Stimulated activated CD8-positive, alpha-beta memory T cell treated with anti-CD3 and anti-CD28 coated beads, Interleukin-12 subunit alpha, Interleukin-12 subunit beta, amount 100 ng/mL, for 1 hour (primary cell): ENCODE measurements around the gene ZNF611.
"Not testable (repeated sequence)": the region's sequence is repeated elsewhere in the genome, so short reads cannot be mapped to it uniquely, and the experiment has no call there.

ENCODE experiments used
- DNase-seq: peaks from one replicate; pipeline ENCODE4 v3.0.0-alpha.2; 2020; ENCODE audit warnings: low read depth

Gene ZNF611

DNA sequence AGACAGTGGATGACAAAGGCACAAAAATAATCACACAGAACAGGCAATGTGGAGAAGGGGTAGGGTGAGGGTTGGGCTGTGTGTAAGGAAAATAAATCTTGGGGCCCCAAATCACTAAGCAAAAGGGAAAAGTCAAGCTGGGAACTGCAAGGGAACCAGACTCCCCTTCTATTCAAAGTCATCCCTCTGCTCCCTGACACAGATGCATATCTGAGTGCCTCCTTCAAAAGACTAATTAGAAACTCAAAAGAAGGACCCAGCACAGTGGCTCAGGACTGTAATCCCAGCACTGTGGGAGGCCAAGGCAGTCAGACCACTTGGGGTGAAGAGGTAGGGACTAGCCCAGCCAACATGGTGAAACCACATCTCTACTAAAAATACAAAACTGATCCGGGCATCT lies 18.3 kb downstream of the ZNF611 start:
- DNase-seq, result no peak

- peak; percentile 15 for DNase-seq
Observed at GRCh38 chr19:52715902-52716301, 18.9 kb downstream of the ZNF611 start.

DNA sequence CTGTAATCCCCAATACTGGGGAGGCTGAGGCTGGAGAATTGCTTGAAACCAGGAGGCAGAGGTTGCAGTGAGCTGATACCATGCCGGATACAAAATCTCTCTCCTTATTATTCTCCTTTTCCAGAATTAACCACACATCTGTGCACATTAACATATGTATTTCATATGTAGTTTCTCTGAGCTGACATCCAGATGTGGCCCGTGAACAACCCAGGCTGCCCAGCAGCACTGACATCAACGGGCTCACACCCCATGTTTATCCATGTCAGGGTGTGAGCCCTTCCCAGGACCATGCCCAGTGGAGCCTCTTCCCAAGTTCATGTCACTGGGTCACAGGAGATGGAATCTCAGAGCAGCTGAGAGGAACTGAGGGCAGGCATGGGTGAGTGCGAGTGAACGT lies 19.5 kb downstream of the ZNF611 start:
- not testable (repeated sequence) for DNase-seq

- DNase-seq, result not testable (repeated sequence)
Observed at GRCh38 chr19:52713051-52713450, 21.8 kb downstream of the ZNF611 start.

GRCh38 chr19:52711661-52712060 lies 23.2 kb downstream of the ZNF611 start:
- DNase-seq, result not testable (repeated sequence)

- DNase-seq, result no peak
Observed at GRCh38 chr19:52710538-52710937, 24.3 kb downstream of the ZNF611 start.

DNA sequence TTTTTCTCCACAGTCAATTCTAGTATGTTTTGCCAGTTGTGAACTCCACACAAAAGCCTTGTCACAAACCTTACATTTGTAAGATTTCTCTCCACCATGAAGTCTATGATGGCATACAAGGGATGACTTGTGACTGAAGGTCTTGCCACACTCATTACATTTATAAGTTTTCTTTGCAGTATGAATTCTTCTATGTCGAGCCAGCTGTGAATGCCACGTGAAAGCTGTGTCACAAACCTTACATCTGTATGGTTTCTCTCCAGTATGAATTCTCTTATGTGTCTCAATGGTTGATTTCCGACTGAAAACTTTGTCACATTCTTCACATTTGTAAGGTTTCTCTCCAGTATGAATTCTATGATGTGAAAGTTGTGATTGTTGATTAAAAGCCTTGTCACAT lies 29.2 kb downstream of the ZNF611 start:
- not testable (repeated sequence) for DNase-seq

- DNase-seq, result no peak
Observed at GRCh38 chr19:52703917-52704316, 30.9 kb downstream of the ZNF611 start.

GRCh38 chr19:52700673-52701072 lies 34.2 kb downstream of the ZNF611 start:
- DNase-seq, result no peak

DNA sequence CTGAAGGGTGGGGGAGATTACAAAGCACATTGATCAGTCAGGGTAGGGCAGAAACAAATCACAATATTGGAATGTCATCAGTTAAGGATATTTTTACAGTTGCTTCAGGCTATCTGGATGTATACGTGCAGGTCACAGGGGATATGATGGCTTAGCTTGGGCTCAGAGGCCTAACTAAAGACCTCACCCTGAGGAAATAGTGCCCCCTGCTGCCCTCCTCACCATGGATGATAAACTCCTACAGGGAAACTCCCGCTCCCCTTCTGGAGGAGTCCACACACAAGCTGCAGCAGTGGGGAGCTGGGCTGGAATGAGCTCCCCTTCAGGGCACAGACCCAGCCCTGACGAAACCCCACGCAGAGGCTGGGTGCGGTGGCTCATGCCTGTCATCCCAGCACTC lies 35.3 kb downstream of the ZNF611 start:
- DNase-seq, result not testable (repeated sequence)

DNA sequence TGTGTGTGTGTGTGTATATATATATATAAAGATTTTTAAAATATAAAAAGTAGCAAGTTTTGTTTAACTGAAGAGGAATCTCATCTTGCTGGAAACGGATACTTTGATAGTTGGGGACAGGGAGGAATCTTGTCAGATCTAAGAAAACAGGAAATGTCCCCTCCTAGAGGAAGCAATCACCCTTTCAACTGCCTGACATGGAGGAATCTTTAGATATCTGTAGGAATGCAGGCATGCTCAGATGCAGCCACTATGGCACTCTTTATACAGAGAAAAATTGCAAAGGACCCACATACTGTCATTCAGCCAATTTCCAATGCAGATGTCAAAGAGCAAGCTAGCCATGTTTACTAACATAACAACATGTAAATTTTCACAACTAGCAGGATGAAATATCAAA lies 38.8 kb downstream of the ZNF611 start:
- no peak for DNase-seq

GRCh38 chr19:52694921-52695320 lies 39.9 kb downstream of the ZNF611 start:
- no peak for DNase-seq

- not testable (repeated sequence) for DNase-seq
Observed at GRCh38 chr19:52694281-52694680, 40.6 kb downstream of the ZNF611 start.

DNA sequence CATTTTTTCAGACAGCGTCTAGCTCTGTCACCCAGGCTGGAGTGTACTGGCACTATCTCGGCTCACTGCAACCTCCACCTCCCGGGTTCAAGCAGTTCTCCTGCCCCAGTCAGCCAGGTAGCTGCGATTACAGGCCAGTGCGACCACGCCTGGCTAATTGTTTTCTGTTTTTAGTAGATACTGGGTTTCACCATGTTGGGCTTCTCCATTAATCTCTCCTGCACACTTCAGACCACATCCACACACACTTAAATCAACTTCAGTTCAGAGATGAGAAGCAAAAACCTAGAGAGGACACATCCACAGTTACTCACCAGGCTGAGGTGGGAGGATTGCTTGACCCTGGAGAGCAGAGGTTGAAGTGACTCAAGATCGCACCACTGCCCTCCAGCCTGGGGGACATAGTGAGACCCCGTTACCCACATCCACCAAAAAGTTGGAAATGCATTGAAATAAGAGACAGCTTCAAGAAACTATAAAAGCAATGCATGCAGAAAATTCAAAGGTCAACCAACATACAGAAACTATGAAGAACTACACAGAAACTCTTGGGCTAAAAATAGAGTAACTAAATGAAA lies 42.3 kb downstream of the ZNF611 start:
- no peak for DNase-seq

DNA sequence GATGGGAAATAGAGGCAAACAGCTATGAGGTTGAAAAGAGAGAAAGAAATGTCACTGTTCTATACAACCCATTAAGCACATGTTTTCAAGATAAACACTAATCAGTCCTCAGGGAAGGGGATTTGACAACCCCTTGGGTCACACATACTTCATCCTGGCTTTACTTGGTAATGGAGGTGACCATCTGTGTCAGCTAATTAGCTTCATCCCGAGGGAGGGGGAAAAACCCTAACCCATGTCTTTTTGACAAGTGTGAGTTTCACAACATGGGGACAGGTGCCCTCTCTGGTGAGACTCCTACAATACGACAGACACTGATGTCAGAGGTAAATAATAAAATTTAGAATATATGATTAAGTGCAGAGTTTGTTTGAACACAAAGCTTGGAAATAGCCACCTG lies 43.1 kb downstream of the ZNF611 start:
- no peak for DNase-seq

- no peak for DNase-seq
Observed at GRCh38 chr19:52691215-52691610, 43.6 kb downstream of the ZNF611 start.

GRCh38 chr19:52690369-52691214 lies 44.3 kb downstream of the ZNF611 start:
- peak; percentile 86 for DNase-seq

- peak; percentile 7 for DNase-seq
Observed at GRCh38 chr19:52689843-52690368, 44.9 kb downstream of the ZNF611 start.

GRCh38 chr19:52688925-52689796 lies 45.7 kb downstream of the ZNF611 start:
- DNase-seq, result not testable (repeated sequence)

DNA sequence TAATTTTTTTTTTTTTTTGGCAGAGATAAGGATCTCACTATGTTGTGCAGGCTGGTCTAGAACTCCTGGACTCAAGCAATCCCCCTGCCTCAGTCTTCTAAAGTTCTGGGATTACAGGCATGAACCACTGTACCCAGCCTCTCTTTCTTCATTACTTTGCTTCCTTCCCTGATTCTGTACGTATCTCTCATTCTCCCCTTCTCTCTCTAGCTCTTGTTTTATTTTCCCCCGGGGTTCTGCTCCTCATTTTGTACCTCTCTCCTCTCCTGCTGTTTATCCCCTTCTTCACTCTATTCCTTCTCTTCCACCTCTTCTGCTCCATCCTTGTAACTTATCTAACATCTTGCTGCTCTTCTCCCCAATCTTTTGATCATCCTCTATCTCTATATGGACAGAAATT lies 46.5 kb downstream of the ZNF611 start:
- no peak for DNase-seq

GRCh38 chr19:52687684-52688083 lies 47.2 kb downstream of the ZNF611 start:
- no peak for DNase-seq

- DNase-seq, result no peak
Observed at GRCh38 chr19:52685811-52686210, 49.0 kb downstream of the ZNF611 start.
